Natural killer cell (primary cell): Measurements from ENCODE around the gene ZBTB46. TPM values are rescaled to one million over a fixed set of nuclear protein-coding genes. Genes with fewer than 3 reads are reported as not detected.

Source experiments
- ATAC-seq, 3 donors: fragments of 150-1000 bp in 2 of 3; fragments of 200-7000 bp in 1 of 3; cut with Tn5 transposase; 1 replicate in 1 of 3; 2 replicates in 2 of 3; pipeline ENCODE4 v1.10.0; 2021; ENCODE audit warnings: mild to moderate bottlenecking in 2 of 3, moderate library complexity in 2 of 3
- DNase-seq, 2 donors: peaks; one replicate each; pipeline versions ENCODE4 v3.0.0 to v3.0.0-alpha.2; 2013 to 2021; ENCODE audit warnings: mixed read lengths in 1 of 2
- H3K27ac ChIP-seq: one replicate; pipeline ENCODE4 v1.5.1; 2013; ENCODE audit warnings: mild to moderate bottlenecking, low read length
- H3K27me3 ChIP-seq: one replicate; pipeline ENCODE4 v1.6.1; 2013; ENCODE audit warnings: low read length; ENCODE audit not compliant: control insufficient read depth, insufficient read depth
- H3K36me3 ChIP-seq: one replicate; pipeline ENCODE4 v1.6.1; 2013; ENCODE audit warnings: low read length; ENCODE audit not compliant: control insufficient read depth, insufficient read depth
- H3K4me1 ChIP-seq: one replicate; pipeline ENCODE4 v1.6.1; 2013; ENCODE audit warnings: low read length; ENCODE audit not compliant: control insufficient read depth, insufficient read depth
- H3K4me3 ChIP-seq: one replicate; pipeline ENCODE4 v1.5.1; 2013; ENCODE audit warnings: low read length
- H3K9me3 ChIP-seq: one replicate; pipeline ENCODE4 v1.6.1; 2013; ENCODE audit warnings: low read length; ENCODE audit not compliant: control insufficient read depth, insufficient read depth
- H3K27ac Mint-ChIP-seq, 2 donors: one replicate each; pipeline ENCODE4 v1.8.0; 2022; ENCODE audit warnings: mild to moderate bottlenecking in 2 of 2, mixed read lengths in 2 of 2, moderate library complexity in 1 of 2
- H3K27me3 Mint-ChIP-seq, 2 donors: one replicate each; pipeline ENCODE4 v1.8.0; 2022; ENCODE audit warnings: low read depth in 2 of 2, mixed read lengths in 2 of 2
- H3K36me3 Mint-ChIP-seq: one replicate; pipeline ENCODE4 v1.8.0; 2022; ENCODE audit warnings: mixed read lengths
- H3K4me1 Mint-ChIP-seq, 2 donors: one replicate each; pipeline ENCODE4 v1.8.0; 2022; ENCODE audit warnings: mixed read lengths in 2 of 2
- H3K4me3 Mint-ChIP-seq: one replicate; pipeline ENCODE4 v1.8.0; 2022; ENCODE audit warnings: mild to moderate bottlenecking, moderate library complexity, mixed read lengths
- H3K9me3 Mint-ChIP-seq, 2 donors: one replicate each; pipeline ENCODE4 v1.8.0; 2022; ENCODE audit warnings: mixed read lengths in 2 of 2
- CTCF ChIP-seq: fragments of 200-600 bp; IDR thresholded peaks from one replicate; pipeline ENCODE4 v1.8.0; 2022; ENCODE audit warnings: antibody characterized with exemption
- WGBS: methylation state at CpG from one replicate; pipeline ENCODE4 v1.1.7; 2013; ENCODE audit warnings: missing lambda C conversion rate; ENCODE audit not compliant: insufficient coverage; 5-methylcytosine and 5-hydroxymethylcytosine counted together
- intact Hi-C: fragments of 100-400 bp; cut with micrococcal nuclease; formaldehyde crosslinking; loops from one replicate; pipeline ENCODE4 v1.14.2; 2022
- total RNA-seq, 4 donors: library from RNA; stranded (reverse); fragments of 120-200 nt in 1 of 4; gene quantifications; one replicate each; pipeline versions ENCODE4 v1.2.3 to v1.2.4, GENCODE V29; 2013 to 2022

ZBTB46 gene
- total RNA-seq, 3 donors from 2014 or later (not counting 1 experiment from before 2014, with no cell fraction given), result 1.1 TPM

DNA sequence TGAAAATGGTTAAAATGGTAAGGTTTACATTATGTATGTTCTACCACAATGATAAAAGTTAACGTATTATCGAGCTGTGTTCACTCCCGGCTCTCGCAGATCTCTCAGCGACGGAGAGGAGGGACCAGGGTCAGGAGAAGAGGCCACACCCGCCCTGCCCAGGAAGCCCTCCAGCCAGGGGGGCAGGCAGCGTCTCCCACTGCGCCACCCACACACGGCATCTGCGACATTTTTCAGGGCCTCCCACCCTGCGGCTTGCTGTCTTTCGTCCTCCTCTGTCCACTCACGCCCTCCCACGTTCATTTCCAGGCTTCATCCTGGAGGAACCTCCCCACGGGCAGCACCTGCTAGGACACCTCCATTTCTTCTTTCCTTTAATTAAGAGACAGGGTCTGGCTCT, 43.3 kb downstream of the ZBTB46 start:
- Histone ChIP-seq H3K4me1 (no peaks in the 10 kb centered on the region), H3K4me3 (no peak overlapping the region), H3K27ac (no peak overlapping the region), H3K36me3 (no peaks in the 10 kb centered on the region), H3K9me3 (no peaks in the 10 kb centered on the region), H3K27me3 (no peaks in the 10 kb centered on the region)
- Mint-ChIP-seq H3K36me3 (no peaks in the 10 kb centered on the region), H3K27me3 (peaks cover 0 to 3% of the 10 kb centered on the region in 2 donors), H3K27ac (no peak overlapping the region), H3K4me3 (no peak overlapping the region), H3K9me3 (no peaks in the 10 kb centered on the region), H3K4me1 (no peaks in the 10 kb centered on the region)
- intact Hi-C loops, result loop anchor here (5.0 kb wide), 2 partner anchors 185 to 335 kb away; no protein-coding TSS in a partner anchor
- no peak for TF ChIP-seq CTCF
- DNase-seq (no peak), ATAC-seq (no peak)
- WGBS, result 91% methylated on average over 16 of the region's 16 CpGs

DNA sequence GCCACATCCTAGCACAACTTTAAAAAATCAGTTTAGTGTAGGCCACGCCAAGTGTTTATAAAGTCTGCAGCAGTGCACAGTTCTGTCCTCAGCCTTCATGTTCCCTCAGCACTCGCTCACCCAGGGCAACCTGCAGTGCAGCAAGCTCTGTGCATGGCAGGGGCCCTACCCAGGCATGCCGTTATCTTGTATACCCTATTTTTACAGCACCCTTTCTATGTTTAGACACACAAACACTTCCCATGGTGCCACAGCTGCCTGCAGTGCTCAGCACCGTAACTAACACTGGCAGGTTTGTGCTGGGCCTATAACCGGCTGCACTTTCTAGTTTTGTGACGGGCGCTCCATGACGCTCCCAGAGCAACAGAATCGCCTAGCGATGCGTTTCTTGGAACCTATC, 43.8 kb downstream of the ZBTB46 start:
- DNase-seq (no peak), ATAC-seq (no peak)
- no peak for TF ChIP-seq CTCF
- Histone ChIP-seq H3K27ac (no peak overlapping the region), H3K36me3 (no peaks in the 10 kb centered on the region), H3K27me3 (no peaks in the 10 kb centered on the region), H3K4me3 (no peak overlapping the region), H3K4me1 (peaks cover 4% of the 10 kb centered on the region), H3K9me3 (no peaks in the 10 kb centered on the region)
- no peak overlapping the region for H3K27ac Mint-ChIP-seq
- no peaks in the 10 kb centered on the region for H3K36me3 Mint-ChIP-seq
- no peaks in the 10 kb centered on the region for H3K9me3 Mint-ChIP-seq
- peaks cover 0 to 3% of the 10 kb centered on the region in 2 donors for H3K27me3 Mint-ChIP-seq
- intact Hi-C loops, result loop anchor here (5.0 kb wide), 2 partner anchors 185 to 335 kb away; no protein-coding TSS in a partner anchor
- no peak overlapping the region for H3K4me3 Mint-ChIP-seq
- H3K4me1 Mint-ChIP-seq, result no peaks in the 10 kb centered on the region
- 88% methylated on average over 11 of the region's 11 CpGs for WGBS

DNA sequence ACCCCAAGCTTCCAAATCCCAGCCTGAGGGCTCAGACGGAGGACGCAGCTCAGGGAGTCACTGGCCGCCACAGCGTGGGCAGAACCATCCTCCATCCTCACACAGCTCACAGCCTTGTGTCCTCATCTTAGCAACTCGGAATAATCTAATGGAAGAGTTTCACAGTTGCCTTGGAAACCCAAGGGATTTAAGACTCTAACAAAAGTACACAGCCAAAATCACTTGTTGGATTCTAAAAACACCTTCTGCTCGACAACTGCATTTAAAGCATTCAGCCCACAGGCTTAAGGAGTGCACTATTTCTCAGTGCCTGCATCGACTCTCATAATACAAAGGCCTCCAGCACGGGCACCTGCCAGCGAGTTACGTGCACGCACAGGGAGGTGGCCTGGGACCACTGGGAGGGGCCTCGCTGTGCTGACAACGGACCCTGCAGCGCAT, 45.4 kb downstream of the ZBTB46 start:
- H3K4me3 ChIP-seq, result no peak overlapping the region
- Mint-ChIP-seq H3K4me1 (no peaks in the 10 kb centered on the region), H3K4me3 (no peak overlapping the region), H3K9me3 (no peaks in the 10 kb centered on the region), H3K36me3 (no peaks in the 10 kb centered on the region), H3K27me3 (peaks cover 0 to 3% of the 10 kb centered on the region in 2 donors), H3K27ac (no peak overlapping the region)
- no peak for TF ChIP-seq CTCF
- 79% methylated on average over 14 of the region's 14 CpGs for WGBS
- peaks cover 7% of the 10 kb centered on the region for H3K4me1 ChIP-seq
- H3K27me3 ChIP-seq, result no peaks in the 10 kb centered on the region
- no peaks in the 10 kb centered on the region for H3K36me3 ChIP-seq
- ATAC-seq (no peak), DNase-seq (no peak)
- no peak overlapping the region for H3K27ac ChIP-seq
- intact Hi-C loops, result loop anchor here (5.0 kb wide), 2 partner anchors 187 to 337 kb away; no protein-coding TSS in a partner anchor
- no peaks in the 10 kb centered on the region for H3K9me3 ChIP-seq

DNA sequence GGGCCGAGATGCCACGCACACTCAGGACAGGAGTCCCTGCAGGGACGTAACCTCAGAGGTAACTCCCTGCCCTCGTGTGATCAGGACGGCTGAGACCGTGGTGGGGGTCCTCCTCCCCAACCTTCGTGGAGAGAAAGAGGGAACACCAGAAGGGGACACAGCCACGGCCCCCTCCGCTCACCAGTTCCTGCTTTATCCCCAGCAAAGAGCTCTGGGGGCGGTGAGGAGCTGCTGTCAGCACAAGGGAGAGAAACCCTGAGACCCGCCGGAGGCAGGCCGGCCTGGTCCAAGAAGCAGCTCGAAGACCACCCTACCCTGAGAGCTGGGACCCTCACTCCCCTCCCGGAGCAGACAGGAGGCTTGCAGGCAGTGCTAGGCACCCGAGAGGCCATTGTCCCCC, 47.1 kb downstream of the ZBTB46 start:
- no peaks in the 10 kb centered on the region for H3K4me1 Mint-ChIP-seq
- TF ChIP-seq CTCF, result no peak
- Histone ChIP-seq H3K9me3 (no peaks in the 10 kb centered on the region), H3K27me3 (no peaks in the 10 kb centered on the region), H3K4me3 (no peak overlapping the region), H3K4me1 (peaks cover 7% of the 10 kb centered on the region), H3K27ac (no peak overlapping the region), H3K36me3 (no peaks in the 10 kb centered on the region)
- peaks cover 0 to 3% of the 10 kb centered on the region in 2 donors for H3K27me3 Mint-ChIP-seq
- H3K4me3 Mint-ChIP-seq, result no peak overlapping the region
- no peaks in the 10 kb centered on the region for H3K36me3 Mint-ChIP-seq
- intact Hi-C loops, result no loop called here
- DNase-seq (no peak), ATAC-seq (no peak)
- H3K27ac Mint-ChIP-seq, result no peak overlapping the region
- no peaks in the 10 kb centered on the region for H3K9me3 Mint-ChIP-seq
- WGBS, result 93% methylated on average over 16 of the region's 16 CpGs
